GM20000 (cell line): ENCODE results near the gene IDI2.

ENCODE experiments used
- DNase-seq: peaks from one replicate; pipeline ENCODE4 v3.0.0; 2012; ENCODE audit warnings: low spot score
- CTCF ChIP-seq: IDR thresholded peaks from 2 replicates; pipeline ENCODE4 v1.5.1; 2012; ENCODE audit warnings: mild to moderate bottlenecking, control low read depth; ENCODE audit errors: extremely low read depth, missing control alignments

Gene IDI2

GRCh38 chr10:971150-971542, 54.5 kb downstream of the IDI2 start:
- no peak for DNase-seq
- TF ChIP-seq CTCF, result no peak

- TF ChIP-seq CTCF, result no peak
- no peak for DNase-seq
Measured at GRCh38 chr10:970311-971149, 55.1 kb downstream of the IDI2 start.

- no peak for TF ChIP-seq CTCF
- no peak for DNase-seq
Measured at GRCh38 chr10:969473-970150, 56.0 kb downstream of the IDI2 start.
